ENCODE measurements around the gene NAV1. TPM values are rescaled to one million over a fixed set of nuclear protein-coding genes. Genes with fewer than 3 reads are reported as not detected.

The NAV1 gene
- total RNA-seq, 4 donors from 2014 or later = 22.9 to 49.2 (median 34.2) TPM

DNA sequence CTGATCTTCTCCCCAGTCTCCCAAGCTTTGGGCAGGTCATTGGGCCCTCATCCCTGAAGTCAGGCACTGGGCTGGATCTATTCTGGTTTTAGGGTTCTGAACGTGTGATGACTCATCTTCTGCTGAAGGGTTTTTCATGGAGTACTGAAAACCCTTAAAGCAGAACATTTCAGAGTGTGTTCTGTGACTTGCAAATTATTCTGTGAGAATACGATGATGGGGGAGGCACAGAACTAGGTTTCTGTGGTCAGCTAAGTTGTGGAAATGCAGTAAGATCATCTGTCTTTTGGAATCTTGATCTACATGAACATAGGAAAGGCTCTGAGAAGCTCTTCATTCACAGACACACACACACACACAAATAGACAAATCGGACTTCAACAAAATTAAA, 46.2 kb downstream of the NAV1 start:
- Histone ChIP-seq H3K4me1 (peaks cover 0 to 25% (median 10%) of the 10 kb centered on the region in 4 donors), H3K36me3 (peaks cover 0 to 12% (median 0%) of the 10 kb centered on the region in 3 donors), H3K9me3 (no peaks in the 10 kb centered on the region), H3K27me3 (no peaks in the 10 kb centered on the region), H3K27ac (peak overlapping the region in 1 of 4 donors; percentile 10), H3K4me3 (no peak overlapping the region)
- no peak for TF ChIP-seq POLR2A (IDR thresholded peaks at IDR 0.05)
- TF ChIP-seq, protein P1, sequence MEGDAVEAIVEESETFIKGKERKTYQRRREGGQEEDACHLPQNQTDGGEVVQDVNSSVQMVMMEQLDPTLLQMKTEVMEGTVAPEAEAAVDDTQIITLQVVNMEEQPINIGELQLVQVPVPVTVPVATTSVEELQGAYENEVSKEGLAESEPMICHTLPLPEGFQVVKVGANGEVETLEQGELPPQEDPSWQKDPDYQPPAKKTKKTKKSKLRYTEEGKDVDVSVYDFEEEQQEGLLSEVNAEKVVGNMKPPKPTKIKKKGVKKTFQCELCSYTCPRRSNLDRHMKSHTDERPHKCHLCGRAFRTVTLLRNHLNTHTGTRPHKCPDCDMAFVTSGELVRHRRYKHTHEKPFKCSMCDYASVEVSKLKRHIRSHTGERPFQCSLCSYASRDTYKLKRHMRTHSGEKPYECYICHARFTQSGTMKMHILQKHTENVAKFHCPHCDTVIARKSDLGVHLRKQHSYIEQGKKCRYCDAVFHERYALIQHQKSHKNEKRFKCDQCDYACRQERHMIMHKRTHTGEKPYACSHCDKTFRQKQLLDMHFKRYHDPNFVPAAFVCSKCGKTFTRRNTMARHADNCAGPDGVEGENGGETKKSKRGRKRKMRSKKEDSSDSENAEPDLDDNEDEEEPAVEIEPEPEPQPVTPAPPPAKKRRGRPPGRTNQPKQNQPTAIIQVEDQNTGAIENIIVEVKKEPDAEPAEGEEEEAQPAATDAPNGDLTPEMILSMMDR (IDR thresholded peaks at IDR 0.05) = no peak
- no peak for TF ChIP-seq EP300 (IDR thresholded peaks at IDR 0.05)
- 55 to 56% methylated on average over 3 of the region's 3 CpGs for WGBS, 2 donors
- no peak for DNase-seq (ENCODE audit: low spot score in 2 of 2)

DNA sequence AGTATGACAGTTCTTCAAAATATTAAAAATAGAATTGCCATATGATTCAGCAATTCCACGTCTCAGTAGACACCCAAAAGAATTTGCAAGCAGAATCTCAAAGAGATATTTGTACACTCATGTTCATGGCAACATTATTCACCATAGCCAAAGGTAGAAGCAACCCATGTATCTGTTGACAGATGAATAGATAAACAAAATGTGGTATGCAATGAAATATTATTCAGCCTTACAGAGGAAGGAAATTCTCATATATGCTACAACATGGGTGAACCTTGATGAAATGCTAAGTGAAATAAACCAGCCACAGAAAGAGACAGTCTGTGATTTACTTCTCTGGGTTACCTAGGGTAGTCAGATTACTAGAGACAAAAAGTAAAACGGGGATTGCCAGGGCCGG, 47.0 kb downstream of the NAV1 start:
- no peak for DNase-seq (ENCODE audit: low spot score in 2 of 2)
- WGBS, 2 donors = 56 to 59% methylated on average over 3 of the region's 3 CpGs
- TF ChIP-seq POLR2A (IDR thresholded peaks at IDR 0.05) (no peak), EP300 (IDR thresholded peaks at IDR 0.05) (no peak)
- TF ChIP-seq, protein P1 (IDR thresholded peaks at IDR 0.05) = no peak
- no peaks in the 10 kb centered on the region for H3K27me3 ChIP-seq
- peaks cover 0 to 18% (median 0%) of the 10 kb centered on the region in 3 donors for H3K36me3 ChIP-seq
- H3K4me1 ChIP-seq = peaks cover 0 to 25% (median 10%) of the 10 kb centered on the region in 4 donors
- no peak overlapping the region for H3K4me3 ChIP-seq
- no peaks in the 10 kb centered on the region for H3K9me3 ChIP-seq
- H3K27ac ChIP-seq = no peak overlapping the region

DNA sequence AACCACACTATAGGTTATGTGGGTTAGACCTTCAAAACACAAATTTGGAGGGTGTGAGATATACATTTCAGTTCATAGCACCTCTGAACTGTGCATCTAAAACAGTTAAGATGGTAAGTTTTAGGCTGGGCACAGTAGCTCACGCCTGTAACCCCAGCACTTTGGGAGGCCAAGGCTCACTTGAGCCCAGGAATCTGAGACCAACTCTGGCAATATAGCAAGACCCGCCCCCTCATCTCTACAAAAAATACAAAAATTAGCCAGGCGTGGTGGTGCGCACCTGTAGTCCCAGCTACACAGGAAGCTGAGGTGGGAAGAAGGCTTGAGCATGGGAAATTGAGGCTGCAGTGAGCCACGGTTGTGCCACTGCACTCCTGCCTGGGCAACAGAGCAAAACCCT, 47.9 kb downstream of the NAV1 start:
- 92 to 97% methylated on average over 5 of the region's 5 CpGs for WGBS, 2 donors
- Histone ChIP-seq H3K36me3 (peaks cover 0 to 27% (median 0%) of the 10 kb centered on the region in 3 donors), H3K27me3 (no peaks in the 10 kb centered on the region), H3K4me3 (no peak overlapping the region), H3K9me3 (no peaks in the 10 kb centered on the region), H3K27ac (no peak overlapping the region), H3K4me1 (peaks cover 0 to 25% (median 10%) of the 10 kb centered on the region in 4 donors)
- no peak for DNase-seq (ENCODE audit: low spot score in 2 of 2)
- TF ChIP-seq POLR2A (IDR thresholded peaks at IDR 0.05) = no peak
- TF ChIP-seq EP300 (IDR thresholded peaks at IDR 0.05) = no peak
- TF ChIP-seq, protein P1 (IDR thresholded peaks at IDR 0.05) = no peak

DNA sequence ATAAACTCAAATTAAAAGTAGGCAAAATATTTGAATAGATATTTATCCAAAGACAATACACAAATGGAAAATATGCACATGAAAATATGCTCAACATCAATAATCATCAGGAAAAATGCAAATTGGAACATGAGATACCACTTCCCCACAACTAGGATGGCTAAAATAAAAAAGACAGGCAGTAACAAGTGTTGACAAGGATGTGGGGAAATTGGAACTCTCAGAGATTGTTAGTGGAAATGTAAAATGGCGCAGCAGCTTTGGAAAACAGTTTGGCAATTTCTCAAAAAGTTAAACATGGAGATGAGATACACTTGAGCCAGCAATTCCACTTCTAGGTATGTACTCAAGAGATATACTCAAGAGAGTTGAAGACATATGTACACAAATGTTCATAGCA, 48.8 kb downstream of the NAV1 start:
- TF ChIP-seq EP300 (IDR thresholded peaks at IDR 0.05) = no peak
- no peak for TF ChIP-seq POLR2A (IDR thresholded peaks at IDR 0.05)
- TF ChIP-seq, protein P1 (IDR thresholded peaks at IDR 0.05) = no peak
- no peak for DNase-seq (ENCODE audit: low spot score in 2 of 2)
- H3K27me3 ChIP-seq = no peaks in the 10 kb centered on the region
- WGBS, 2 donors = 95% methylated on average over 1 of the region's 1 CpG
- no peak overlapping the region for H3K4me3 ChIP-seq
- H3K4me1 ChIP-seq = peaks cover 0 to 22% (median 6%) of the 10 kb centered on the region in 4 donors
- no peak overlapping the region for H3K27ac ChIP-seq
- peaks cover 0 to 36% (median 0%) of the 10 kb centered on the region in 3 donors for H3K36me3 ChIP-seq
- H3K9me3 ChIP-seq = no peaks in the 10 kb centered on the region

Other genes starting within 250 kb of the NAV1 start
- gene TNNT2, start 161.4 kb upstream of the NAV1 start, total RNA-seq = 100 to 1,000 TPM in 1 of 4 donors, 10 to 100 TPM in 1, 1 to 10 TPM in 2; 6.6 to 128 (median 45.7) TPM
- gene LAD1, start 139.8 kb upstream of the NAV1 start, total RNA-seq = not detected
- gene TNNI1, start 117.4 kb upstream of the NAV1 start, total RNA-seq = 1 to 10 TPM in 1 of 4 donors, under 1 TPM in 1, not detected in 2; under 0.01 to 3.5 TPM
- 100 to 1,000 TPM; 243 to 301 (median 271) TPM for gene PHLDA3, start 69.9 kb upstream of the NAV1 start, total RNA-seq
- gene CSRP1, start 32.0 kb upstream of the NAV1 start, total RNA-seq = 1,000 to 10,000 TPM in 3 of 4 donors, 100 to 1,000 TPM in 1; 548 to 1,751 (median 1,444) TPM